ENCODE measurements around the gene LETMD1.
"Not testable (repeated sequence)": the region's sequence is repeated elsewhere in the genome, so short reads cannot be mapped to it uniquely, and the experiment has no call there.

LETMD1 gene

DNA sequence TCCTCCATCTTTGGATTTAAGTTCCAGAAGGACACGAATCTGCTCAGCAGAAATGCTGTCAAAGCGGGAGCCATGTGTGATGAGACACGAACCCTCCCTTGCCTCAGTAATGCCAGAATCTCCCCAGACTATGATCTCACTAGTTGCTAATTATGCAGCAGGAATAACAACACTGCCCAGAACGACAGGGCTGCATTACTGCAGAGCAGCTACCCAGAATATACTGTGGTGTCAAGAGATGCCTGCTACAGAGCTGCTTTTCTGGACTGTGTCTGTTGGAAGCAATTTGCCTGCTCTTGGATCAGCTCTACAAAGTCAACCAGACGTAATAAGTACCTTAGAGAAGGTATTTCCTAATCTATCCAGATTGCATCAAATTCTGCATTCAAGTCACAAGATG, 29.8 kb downstream of the LETMD1 start:
- DNase-seq (ENCODE audit: low spot score) = peak; percentile 11

- not testable (repeated sequence) for DNase-seq (ENCODE audit: low spot score)
Observed at GRCh38 chr12:51078346-51078745, 30.2 kb downstream of the LETMD1 start.

DNA sequence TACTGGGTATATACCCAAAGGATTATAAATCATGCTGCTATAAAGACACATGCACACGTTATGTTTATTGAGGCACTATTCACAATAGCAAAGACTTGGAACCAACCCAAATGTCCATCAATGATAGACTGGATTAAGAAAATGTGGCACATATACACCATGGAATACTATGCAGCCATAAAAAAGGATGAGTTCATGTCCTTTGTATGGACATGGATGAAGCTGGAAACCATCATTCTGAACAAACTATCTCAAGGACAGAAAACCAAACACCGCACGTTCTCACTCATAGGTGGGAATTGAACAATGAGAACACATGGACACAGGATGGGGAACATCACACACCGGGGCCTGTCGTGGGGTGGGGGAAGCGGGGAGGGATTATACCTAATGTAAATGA, 30.7 kb downstream of the LETMD1 start:
- DNase-seq (ENCODE audit: low spot score) = not testable (repeated sequence)

DNA sequence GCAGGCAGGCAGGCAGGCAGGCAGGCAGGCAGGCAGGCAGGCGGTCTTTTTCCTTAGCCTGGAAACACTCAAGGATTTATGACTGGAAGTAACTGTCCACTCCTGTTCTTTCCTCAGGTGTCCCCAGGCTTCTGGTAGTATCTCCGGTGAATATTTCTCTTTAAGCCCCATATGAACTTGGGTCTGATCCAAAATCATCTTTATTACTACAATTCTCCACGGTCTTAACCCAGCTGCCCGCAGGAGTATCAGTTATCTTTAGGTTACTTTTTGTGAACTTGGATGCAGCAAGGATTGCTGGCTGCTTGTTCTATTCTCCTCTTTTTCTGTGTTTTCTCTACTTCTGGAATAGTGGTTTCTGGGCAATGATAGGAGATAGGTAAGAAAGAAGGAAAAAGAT, 32.0 kb downstream of the LETMD1 start:
- no peak for DNase-seq (ENCODE audit: low spot score)

- DNase-seq (ENCODE audit: low spot score) = no peak
Observed at GRCh38 chr12:51081421-51081820, 33.3 kb downstream of the LETMD1 start.

- DNase-seq (ENCODE audit: low spot score) = peak; percentile 54
Observed at GRCh38 chr12:51082561-51083125, 34.5 kb downstream of the LETMD1 start.

- peak; percentile 97 for DNase-seq (ENCODE audit: low spot score)
Observed at GRCh38 chr12:51083126-51083833, 35.2 kb downstream of the LETMD1 start, which contains the start of gene CSRNP2. Gene CSRNP2 (minus strand): TSS chr12:51083596. CDS start chr12:51076561, 7,035 bp downstream.

- DNase-seq (ENCODE audit: low spot score) = no peak
Observed at GRCh38 chr12:51085757-51086156, 37.6 kb downstream of the LETMD1 start.

DNA sequence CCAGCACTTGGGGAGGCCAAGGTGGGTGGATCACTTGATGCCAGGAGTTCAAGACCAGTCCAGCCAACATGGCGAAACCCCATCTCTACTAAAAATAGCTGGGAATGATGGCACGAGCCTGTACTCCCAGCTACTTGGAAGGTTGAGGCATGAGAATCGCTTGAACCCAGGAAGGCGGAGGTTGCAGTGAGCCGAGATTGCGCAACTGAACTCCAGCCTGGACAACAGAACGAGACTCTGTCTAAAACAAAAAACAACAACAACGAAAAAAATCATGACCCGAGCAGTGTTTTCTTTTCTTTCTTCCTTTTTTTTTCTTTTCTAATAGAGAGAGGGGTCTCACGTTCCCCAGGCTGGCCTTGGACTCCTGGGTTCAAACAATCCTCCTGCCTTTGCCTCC, 38.8 kb downstream of the LETMD1 start:
- no peak for DNase-seq (ENCODE audit: low spot score)

- no peak for DNase-seq (ENCODE audit: low spot score)
Observed at GRCh38 chr12:51087818-51088217, 39.7 kb downstream of the LETMD1 start.

GRCh38 chr12:51090705-51091229, 42.6 kb downstream of the LETMD1 start:
- DNase-seq (ENCODE audit: low spot score) = no peak

DNA sequence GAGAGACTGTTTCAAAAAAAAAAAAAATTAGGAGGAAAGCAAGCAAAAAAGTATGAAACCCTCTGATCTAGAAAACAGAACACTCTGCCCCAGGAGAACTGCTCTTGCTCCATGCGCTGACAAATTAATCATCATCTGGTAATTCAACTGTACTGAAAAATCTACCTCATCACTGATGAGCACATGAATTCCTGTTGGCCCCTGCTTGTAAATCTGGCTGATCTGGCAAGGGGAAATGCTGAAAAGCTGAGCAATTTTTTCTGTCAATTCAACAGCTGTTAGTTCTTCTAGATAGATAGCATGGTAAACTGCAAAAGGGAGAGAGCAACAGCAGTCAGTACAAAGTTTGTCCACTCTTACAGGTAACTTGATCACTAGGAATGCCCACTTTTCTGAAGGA, 50.5 kb downstream of the LETMD1 start:
- DNase-seq (ENCODE audit: low spot score) = no peak

DNA sequence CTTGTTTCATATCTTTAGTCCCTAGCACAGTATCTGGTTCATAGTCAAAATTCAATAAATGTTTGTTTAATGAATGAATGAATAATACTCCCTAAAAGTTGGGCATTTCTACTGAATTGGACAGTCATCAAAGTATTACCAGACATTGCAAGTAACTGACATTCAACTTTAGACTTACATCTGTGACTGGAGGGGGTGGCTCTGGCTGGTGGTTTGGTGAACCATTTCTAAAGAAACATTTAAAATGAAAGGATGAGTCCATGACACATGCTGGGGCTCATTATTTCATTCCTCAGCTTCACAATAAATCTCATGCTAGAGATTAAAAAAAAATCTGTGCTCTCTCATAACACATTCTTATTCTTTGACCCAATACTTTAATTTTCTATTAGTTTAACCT, 55.9 kb downstream of the LETMD1 start:
- DNase-seq (ENCODE audit: low spot score) = no peak

DNA sequence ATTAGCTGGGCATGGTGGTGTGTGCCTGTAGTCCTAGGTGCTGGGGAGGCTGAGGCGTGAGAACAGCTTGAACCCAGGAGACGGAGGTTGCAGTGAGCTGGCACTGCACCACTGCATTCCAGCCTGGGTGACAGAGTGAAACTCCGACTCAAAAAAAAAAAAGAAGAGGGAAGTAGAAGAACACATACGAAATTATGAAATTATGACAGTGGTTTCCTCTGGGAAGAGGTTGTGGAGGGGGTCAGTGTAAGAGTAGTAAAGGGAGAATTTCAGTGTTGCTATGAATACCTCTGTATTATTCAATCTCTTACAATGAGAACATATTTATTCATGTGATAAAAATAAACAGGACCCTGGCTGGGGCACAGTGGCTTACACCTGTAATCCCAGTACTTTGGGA, 60.0 kb downstream of the LETMD1 start:
- DNase-seq (ENCODE audit: low spot score) = no peak
